SK-N-SH (cell line): ENCODE results near the gene SACM1L. TPM values are rescaled to one million over a fixed set of nuclear protein-coding genes. Genes with fewer than 3 reads are reported as not detected.

Experiments used
- CTCF ChIA-PET: fragments of 300-600, 350-600 bp; formaldehyde crosslinking; extraction: SDS; loops from one replicate; lab custom pipeline; 2021; lab: Yijun Ruan, JAX
- POLR2A ChIA-PET: fragments of 350-600 bp; sonication (Branson Sonifier 250); formaldehyde crosslinking; extraction: SDS; loops from one replicate; lab custom pipeline; 2020; ENCODE audit warnings: antibody characterized with exemption, inconsistent platforms; lab: Yijun Ruan, JAX
- DNase-seq: peaks from one replicate; pipeline ENCODE4 v3.0.0; 2012
- H2AFZ ChIP-seq: fragments of 200-600 bp; sonication (generic); 2 replicates; pipeline ENCODE4 v1.8.1; 2016; ENCODE audit warnings: antibody characterized with exemption, mild to moderate bottlenecking, low read depth
- H3F3A ChIP-seq: fragments of 200-600 bp; sonication (generic); replicated peaks from 2 replicates; pipeline ENCODE3; 2016; ENCODE audit warnings: antibody characterized with exemption, mild to moderate bottlenecking; ENCODE audit not compliant: insufficient read depth
- H3K27ac ChIP-seq, 2 experiments: fragments of 200-500 bp in 1 of 2; fragments of 200-600 bp in 1 of 2; sonication (Bioruptor generic) in 1 of 2; sonication (generic), shearing (Covaris generic) in 1 of 2; 2 replicates each; pipeline versions ENCODE4 v1.5.1 to v1.6.1; 2014 to 2016; ENCODE audit warnings: low read depth in 2 of 2, inconsistent platforms in 1 of 2, low read length in 1 of 2, mild to moderate bottlenecking in 1 of 2, mixed read lengths in 1 of 2
- H3K27me3 ChIP-seq: fragments of 200-600 bp; sonication (generic), shearing (Covaris generic); 2 replicates; pipeline ENCODE4 v1.6.1; 2016; ENCODE audit warnings: mixed run types; ENCODE audit not compliant: insufficient read depth
- H3K36me3 ChIP-seq, 2 experiments: fragments of 200-500 bp in 1 of 2; fragments of 200-600 bp in 1 of 2; sonication (Bioruptor generic) in 1 of 2; sonication (generic) in 1 of 2; replicated peaks in 1 of 2; 2 replicates each; pipeline versions ENCODE3 to v1.5.1; 2014 to 2016; ENCODE audit warnings: low read length in 1 of 2, mild to moderate bottlenecking in 1 of 2; ENCODE audit not compliant: insufficient read depth in 2 of 2, control insufficient read depth in 1 of 2
- H3K4me1 ChIP-seq, 2 experiments: fragments of 200-500 bp in 1 of 2; fragments of 200-600 bp in 1 of 2; sonication (Bioruptor generic) in 1 of 2; sonication (generic), shearing (Covaris generic) in 1 of 2; 2 replicates each; pipeline versions ENCODE4 v1.5.1 to v1.6.1; 2014 to 2016; ENCODE audit warnings: low read depth in 1 of 2, low read length in 1 of 2, mixed run types in 1 of 2; ENCODE audit not compliant: insufficient read depth in 2 of 2, control insufficient read depth in 1 of 2
- H3K4me2 ChIP-seq: fragments of 200-600 bp; sonication (generic), shearing (Covaris generic); 2 replicates; pipeline ENCODE4 v1.6.1; 2017; ENCODE audit warnings: mixed run types
- H3K4me3 ChIP-seq, 2 experiments: fragments of 200-500 bp in 1 of 2; fragments of 200-600 bp in 1 of 2; sonication (Bioruptor generic) in 1 of 2; sonication (generic), shearing (Covaris generic) in 1 of 2; 2 replicates each; pipeline versions ENCODE4 v1.5.1 to v1.8.1; 2014 to 2016; ENCODE audit warnings: low read depth in 2 of 2, inconsistent platforms in 1 of 2, low read length in 1 of 2, mild to moderate bottlenecking in 1 of 2, mixed read lengths in 1 of 2, moderate library complexity in 1 of 2
- H3K79me2 ChIP-seq: fragments of 200-600 bp; sonication (generic); 2 replicates; pipeline ENCODE4 v1.8.1; 2017; ENCODE audit warnings: mild to moderate bottlenecking; ENCODE audit not compliant: insufficient read depth
- H3K9ac ChIP-seq: fragments of 200-600 bp; sonication (generic); 2 replicates; pipeline ENCODE4 v1.6.1; 2017; ENCODE audit warnings: mixed run types
- H3K9me2 ChIP-seq: fragments of 200-600 bp; sonication (generic); 2 replicates; pipeline ENCODE4 v1.6.1; 2017; ENCODE audit warnings: mixed run types
- H3K9me3 ChIP-seq: fragments of 200-600 bp; sonication (generic); 2 replicates; pipeline ENCODE4 v1.6.1; 2017; ENCODE audit warnings: mixed run types, mild to moderate bottlenecking, moderate library complexity
- H4K20me1 ChIP-seq: fragments of 200-600 bp; sonication (generic); 2 replicates; pipeline ENCODE4 v1.6.1; 2017; ENCODE audit warnings: mild to moderate bottlenecking, mixed run types; ENCODE audit not compliant: insufficient read depth
- ELF1 ChIP-seq: IDR thresholded peaks from 2 replicates; pipeline ENCODE4 v1.4.0; 2012
- EZH2phosphoT487 ChIP-seq: fragments of 200-600 bp; sonication (generic); IDR thresholded peaks from 2 replicates; pipeline ENCODE4 v1.6.1; 2017; ENCODE audit warnings: low read depth, mixed run types, mild to moderate bottlenecking, antibody characterized with exemption, moderate library complexity, borderline replicate concordance
- FOXJ3 ChIP-seq: sonication (generic); formaldehyde crosslinking; IDR thresholded peaks from 2 replicates; pipeline ENCODE4 v1.5.1; 2020; ENCODE audit warnings: mild to moderate bottlenecking, missing genetic modification reagents
- GABPA ChIP-seq: IDR thresholded peaks from 2 replicates; pipeline ENCODE4 v1.4.0; 2012; ENCODE audit warnings: low read depth, mild to moderate bottlenecking
- GATA2 ChIP-seq: sonication (generic); formaldehyde crosslinking; IDR thresholded peaks from 2 replicates; pipeline ENCODE4 v1.5.0; 2020; ENCODE audit warnings: mild to moderate bottlenecking, missing genetic modification reagents
- JUND ChIP-seq: IDR thresholded peaks from 2 replicates; pipeline ENCODE4 v1.4.0; 2012
- MEF2A ChIP-seq: IDR thresholded peaks from 2 replicates; pipeline ENCODE4 v1.4.0; 2012; ENCODE audit warnings: low read depth, borderline replicate concordance
- PBX3 ChIP-seq: IDR thresholded peaks from 2 replicates; pipeline ENCODE4; 2012
- RCOR1 ChIP-seq: fragments of 150-350 bp; IDR thresholded peaks from 2 replicates; pipeline ENCODE4 v1.6.1; 2017; ENCODE audit warnings: antibody characterized with exemption, low read length
- RFX5 ChIP-seq: IDR thresholded peaks from 2 replicates; pipeline ENCODE4 v1.6.1; 2012; ENCODE audit warnings: mild to moderate bottlenecking, improper control_type of control experiment, low read length
- SIN3A ChIP-seq: IDR thresholded peaks from 2 replicates; pipeline ENCODE4 v1.6.1; 2012; ENCODE audit warnings: low read depth, mild to moderate bottlenecking, low read length, moderate library complexity, borderline replicate concordance
- SMC3 ChIP-seq: IDR thresholded peaks from 2 replicates; pipeline ENCODE4 v1.6.1; 2012; ENCODE audit warnings: low read depth, low read length, improper control_type of control experiment
- TCF12 ChIP-seq: IDR thresholded peaks from 2 replicates; pipeline ENCODE4 v1.4.0; 2012
- USF1 ChIP-seq: IDR thresholded peaks from 2 replicates; pipeline ENCODE4 v1.4.0; 2012; ENCODE audit warnings: low read depth, borderline replicate concordance
- YY1 ChIP-seq: IDR thresholded peaks from 2 replicates; pipeline ENCODE4 v1.4.0; 2012; ENCODE audit warnings: low read depth, mild to moderate bottlenecking
- whole genome bisulfite sequencing: methylation state at CpG from one replicate; pipeline ENCODE4 v1.1.6; 2017; ENCODE audit warnings: low lambda C conversion rate; 5-methylcytosine and 5-hydroxymethylcytosine counted together
- polyA plus RNA-seq, 3 experiments: library from polyadenylated mRNA; depleted of rRNA; stranded (reverse); fragments of >200 nt; gene quantifications; 2 replicates each; pipeline ENCODE4 v1.2.3, GENCODE V29; 2012
- TF ChIP-seq, protein P1 (sequence below): fragments of 150-350 bp; IDR thresholded peaks from 2 replicates; pipeline ENCODE4 v1.6.1; 2016; ENCODE audit warnings: mild to moderate bottlenecking, low read depth, low read length
- TF ChIP-seq, protein P2 (sequence below): IDR thresholded peaks from 2 replicates; pipeline ENCODE4 v1.6.1; 2012; ENCODE audit warnings: mild to moderate bottlenecking, low read depth, low read length, moderate library complexity

SACM1L gene
- polyA plus RNA-seq, 1 of the 3 experiments (the other 2 are of a cell fraction) = 11.2 TPM

GRCh38 chr3:45792036-45792435 lies 102.8 kb downstream of the SACM1L start:
- CTCF ChIA-PET = no interaction called here
- no peaks in the 10 kb centered on the region for H3K79me2 ChIP-seq
- TF ChIP-seq GATA2 (CRISPR knock-in tag) = no peak
- no peak for TF ChIP-seq SIN3A
- TF ChIP-seq TCF12 = no peak
- no peak for TF ChIP-seq EZH2phosphoT487
- TF ChIP-seq PBX3 = no peak
- TF ChIP-seq, all 33 proteins: peak for 0
- H3K4me1 ChIP-seq = peaks cover 0 to 5% of the 10 kb centered on the region in 2 experiments; a peak in 1 of 4 replicates
- peaks cover 26% of the 10 kb centered on the region for H3K27me3 ChIP-seq
- POLR2A ChIA-PET = no interaction called here
- H4K20me1 ChIP-seq = no peaks in the 10 kb centered on the region
- H3K9me3 ChIP-seq = no peaks in the 10 kb centered on the region; the same call in 1 of the 2 replicates
- H3K4me2 ChIP-seq = no peak overlapping the region
- no peak overlapping the region for H3K4me3 ChIP-seq
- no peak for DNase-seq
- H3K9ac ChIP-seq = no peak overlapping the region
- no peaks in the 10 kb centered on the region for H3K36me3 ChIP-seq
- WGBS = 27% methylated on average over 1 of the region's 2 CpGs
- H3K27ac ChIP-seq = no peak overlapping the region
- H3F3A ChIP-seq = no peaks in the 10 kb centered on the region
- no peak overlapping the region for H2AFZ ChIP-seq
- H3K9me2 ChIP-seq = no peaks in the 10 kb centered on the region

- ChIA-PET POLR2A (no interaction called here), CTCF (interaction anchor here (0.5 to 1.0 kb wide), 2 partner anchors 15 to 390 kb away, joined by 3 to 4 read pairs; no protein-coding TSS in a partner anchor)
- Histone ChIP-seq H3F3A (no peaks in the 10 kb centered on the region), H3K79me2 (no peaks in the 10 kb centered on the region), H3K9me2 (no peaks in the 10 kb centered on the region), H3K4me1 (peaks cover 0 to 5% of the 10 kb centered on the region in 2 experiments; a peak in 1 of 4 replicates), H3K4me3 (no peak overlapping the region), H3K9ac (no peak overlapping the region), H2AFZ (no peak overlapping the region), H3K9me3 (no peaks in the 10 kb centered on the region; the same call in 1 of the 2 replicates), H3K36me3 (no peaks in the 10 kb centered on the region), H3K27me3 (peaks cover 30% of the 10 kb centered on the region), H3K4me2 (no peak overlapping the region), H4K20me1 (no peaks in the 10 kb centered on the region), H3K27ac (no peak overlapping the region)
- no peak for TF ChIP-seq ELF1
- TF ChIP-seq GABPA = no peak
- TF ChIP-seq, protein P1, sequence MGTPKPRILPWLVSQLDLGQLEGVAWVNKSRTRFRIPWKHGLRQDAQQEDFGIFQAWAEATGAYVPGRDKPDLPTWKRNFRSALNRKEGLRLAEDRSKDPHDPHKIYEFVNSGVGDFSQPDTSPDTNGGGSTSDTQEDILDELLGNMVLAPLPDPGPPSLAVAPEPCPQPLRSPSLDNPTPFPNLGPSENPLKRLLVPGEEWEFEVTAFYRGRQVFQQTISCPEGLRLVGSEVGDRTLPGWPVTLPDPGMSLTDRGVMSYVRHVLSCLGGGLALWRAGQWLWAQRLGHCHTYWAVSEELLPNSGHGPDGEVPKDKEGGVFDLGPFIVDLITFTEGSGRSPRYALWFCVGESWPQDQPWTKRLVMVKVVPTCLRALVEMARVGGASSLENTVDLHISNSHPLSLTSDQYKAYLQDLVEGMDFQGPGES = no peak
- TF ChIP-seq JUND = no peak
- no peak for TF ChIP-seq FOXJ3 (CRISPR knock-in tag)
- no peak for TF ChIP-seq MEF2A
- TF ChIP-seq SMC3 = no peak
- no peak for TF ChIP-seq RCOR1
- no peak for TF ChIP-seq TCF12
- no peak for TF ChIP-seq RFX5
- TF ChIP-seq, protein P2, sequence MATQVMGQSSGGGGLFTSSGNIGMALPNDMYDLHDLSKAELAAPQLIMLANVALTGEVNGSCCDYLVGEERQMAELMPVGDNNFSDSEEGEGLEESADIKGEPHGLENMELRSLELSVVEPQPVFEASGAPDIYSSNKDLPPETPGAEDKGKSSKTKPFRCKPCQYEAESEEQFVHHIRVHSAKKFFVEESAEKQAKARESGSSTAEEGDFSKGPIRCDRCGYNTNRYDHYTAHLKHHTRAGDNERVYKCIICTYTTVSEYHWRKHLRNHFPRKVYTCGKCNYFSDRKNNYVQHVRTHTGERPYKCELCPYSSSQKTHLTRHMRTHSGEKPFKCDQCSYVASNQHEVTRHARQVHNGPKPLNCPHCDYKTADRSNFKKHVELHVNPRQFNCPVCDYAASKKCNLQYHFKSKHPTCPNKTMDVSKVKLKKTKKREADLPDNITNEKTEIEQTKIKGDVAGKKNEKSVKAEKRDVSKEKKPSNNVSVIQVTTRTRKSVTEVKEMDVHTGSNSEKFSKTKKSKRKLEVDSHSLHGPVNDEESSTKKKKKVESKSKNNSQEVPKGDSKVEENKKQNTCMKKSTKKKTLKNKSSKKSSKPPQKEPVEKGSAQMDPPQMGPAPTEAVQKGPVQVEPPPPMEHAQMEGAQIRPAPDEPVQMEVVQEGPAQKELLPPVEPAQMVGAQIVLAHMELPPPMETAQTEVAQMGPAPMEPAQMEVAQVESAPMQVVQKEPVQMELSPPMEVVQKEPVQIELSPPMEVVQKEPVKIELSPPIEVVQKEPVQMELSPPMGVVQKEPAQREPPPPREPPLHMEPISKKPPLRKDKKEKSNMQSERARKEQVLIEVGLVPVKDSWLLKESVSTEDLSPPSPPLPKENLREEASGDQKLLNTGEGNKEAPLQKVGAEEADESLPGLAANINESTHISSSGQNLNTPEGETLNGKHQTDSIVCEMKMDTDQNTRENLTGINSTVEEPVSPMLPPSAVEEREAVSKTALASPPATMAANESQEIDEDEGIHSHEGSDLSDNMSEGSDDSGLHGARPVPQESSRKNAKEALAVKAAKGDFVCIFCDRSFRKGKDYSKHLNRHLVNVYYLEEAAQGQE = no peak
- TF ChIP-seq YY1 = no peak
- no peak for TF ChIP-seq USF1
- DNase-seq = no peak
- 63% methylated on average over 5 of the region's 7 CpGs for WGBS
These were observed 103.4 kb downstream of the SACM1L start for GRCh38 chr3:45792516-45793172.
